GM18502 (cell line): ENCODE results near the gene GPR78.

Source experiments
- ATAC-seq: cut with Tn5 transposase; IDR thresholded peaks from one replicate; pipeline ENCODE4 v1.9.1; 2021; ENCODE audit warnings: mild to moderate bottlenecking; ENCODE audit not compliant: unreplicated experiment, poor library complexity

Gene GPR78

GRCh38 chr4:8583655-8584025 is 3.4 kb downstream of the GPR78 start:
- no peak for ATAC-seq

- no peak for ATAC-seq
These were observed 5.0 kb downstream of the GPR78 start for GRCh38 chr4:8585186-8585585.

GRCh38 chr4:8585721-8586212 is 5.6 kb downstream of the GPR78 start:
- no peak for ATAC-seq

GRCh38 chr4:8586246-8586645 is 6.1 kb downstream of the GPR78 start:
- no peak for ATAC-seq

- ATAC-seq: no peak
These were observed 6.7 kb downstream of the GPR78 start for GRCh38 chr4:8586671-8587468.

GRCh38 chr4:8587469-8588195 is 7.4 kb downstream of the GPR78 start:
- ATAC-seq: no peak

- ATAC-seq: no peak
These were observed 7.9 kb downstream of the GPR78 start for GRCh38 chr4:8588196-8588470.

- no peak for ATAC-seq
These were observed 9.1 kb downstream of the GPR78 start for GRCh38 chr4:8589336-8589735.

GRCh38 chr4:8589823-8590545 is 9.8 kb downstream of the GPR78 start:
- ATAC-seq: no peak

GRCh38 chr4:8590546-8590880 is 10.3 kb downstream of the GPR78 start:
- ATAC-seq: no peak

GRCh38 chr4:8591114-8591513 is 10.9 kb downstream of the GPR78 start:
- ATAC-seq: no peak

GRCh38 chr4:8591626-8592365 is 11.6 kb downstream of the GPR78 start:
- ATAC-seq: no peak

- no peak for ATAC-seq
These were observed 12.4 kb downstream of the GPR78 start, which contains the start of gene CPZ for GRCh38 chr4:8592366-8593263. CPZ (plus strand) TSS chr4:8592765; CDS start chr4:8592834, 69 bp downstream.

GRCh38 chr4:8593264-8594096 is 13.3 kb downstream of the GPR78 start:
- no peak for ATAC-seq

- ATAC-seq: no peak
These were observed 14.2 kb downstream of the GPR78 start for GRCh38 chr4:8594097-8595038.

GRCh38 chr4:8595237-8596087 is 15.3 kb downstream of the GPR78 start:
- no peak for ATAC-seq

GRCh38 chr4:8596891-8597290 is 16.7 kb downstream of the GPR78 start:
- no peak for ATAC-seq
